Measurements from ENCODE around the gene STAC. TPM values are rescaled to one million over a fixed set of nuclear protein-coding genes. Genes with fewer than 3 reads are reported as not detected.

STAC gene
- total RNA-seq, 4 donors from 2014 or later: 3.1 to 7.6 (median 5.5) TPM

GRCh38 chr3:36477655-36478054, 97.4 kb downstream of the STAC start:
- TF ChIP-seq CTCF (IDR thresholded peaks at IDR 0.05; ENCODE audit: low read depth): no peak

- TF ChIP-seq CTCF (IDR thresholded peaks at IDR 0.05; ENCODE audit: low read depth): no peak
Measured at GRCh38 chr3:36480911-36481648, 100.8 kb downstream of the STAC start.

- no peak for TF ChIP-seq CTCF (IDR thresholded peaks at IDR 0.05; ENCODE audit: low read depth)
Measured at GRCh38 chr3:36482256-36482655, 102.0 kb downstream of the STAC start.

GRCh38 chr3:36482880-36483279, 102.6 kb downstream of the STAC start:
- no peak for TF ChIP-seq CTCF (IDR thresholded peaks at IDR 0.05; ENCODE audit: low read depth)

- no peak for TF ChIP-seq CTCF (IDR thresholded peaks at IDR 0.05; ENCODE audit: low read depth)
Measured at GRCh38 chr3:36483709-36484108, 103.4 kb downstream of the STAC start.

GRCh38 chr3:36484386-36484785, 104.1 kb downstream of the STAC start:
- no peak for TF ChIP-seq CTCF (IDR thresholded peaks at IDR 0.05; ENCODE audit: low read depth)

- TF ChIP-seq CTCF (IDR thresholded peaks at IDR 0.05; ENCODE audit: low read depth): no peak
Measured at GRCh38 chr3:36486009-36486795, 105.9 kb downstream of the STAC start.
